ENCODE measurements around the gene BACH1.

BACH1 gene

DNA sequence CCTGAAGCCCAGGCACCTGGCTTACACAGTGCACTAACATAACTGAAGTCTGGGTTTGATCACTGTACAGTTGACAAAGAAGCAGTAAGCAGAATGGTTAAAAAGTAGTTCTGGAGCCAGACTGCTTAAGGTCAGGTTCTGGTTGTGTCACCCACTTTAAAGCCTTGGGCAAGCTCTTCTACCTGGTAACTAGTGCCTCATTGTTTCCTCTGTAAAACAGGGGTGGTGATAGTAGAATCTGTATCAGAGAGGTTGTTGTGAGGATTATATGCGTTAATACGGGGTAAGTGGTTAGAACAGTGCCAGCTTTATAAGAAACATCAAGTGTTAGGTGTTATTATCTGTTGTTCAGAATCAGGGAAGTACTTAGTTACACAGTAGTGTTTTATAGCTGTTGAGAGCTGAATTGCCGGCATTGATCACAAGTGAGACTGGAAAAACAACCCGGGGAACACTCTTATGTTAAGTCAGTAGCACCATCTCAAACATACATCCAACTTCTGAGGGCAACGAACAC is 3.7 kb downstream of the BACH1 start:
- H2AK5ac ChIP-seq (ENCODE audit: low read length) = no peak overlapping the region

DNA sequence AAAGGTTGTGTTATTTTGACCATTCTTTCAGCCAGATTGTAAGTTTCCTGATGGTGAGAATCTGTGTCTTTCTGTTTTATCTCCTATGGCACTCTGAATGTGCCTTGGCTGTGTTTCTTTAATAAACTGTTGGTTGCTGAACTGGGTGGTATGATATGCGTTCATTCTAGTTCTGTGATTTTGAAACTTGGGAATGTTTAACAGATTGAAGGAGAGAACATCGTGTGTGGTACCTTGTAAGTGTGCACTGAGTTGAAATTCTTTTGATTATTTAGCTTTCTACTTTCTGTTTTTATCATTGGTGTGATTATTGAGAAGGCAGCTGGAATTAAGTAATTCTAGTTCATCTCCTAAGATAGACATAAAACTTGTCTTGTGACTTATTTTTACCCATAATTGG is 4.6 kb downstream of the BACH1 start:
- Histone ChIP-seq H4K91ac (ENCODE audit: low read depth, low read length) (no peak overlapping the region), H3K27me3 (ENCODE audit: insufficient read depth, low read length) (no peaks in the 10 kb centered on the region), H3K23ac (ENCODE audit: low read length) (no peak overlapping the region), H3K18ac (ENCODE audit: low read length) (no peak overlapping the region), H3K4ac (ENCODE audit: low read depth, low read length) (peak overlapping the region; percentile 66), H3K4me3 (ENCODE audit: low read depth, low read length) (no peak overlapping the region), H3K79me1 (ENCODE audit: low read length) (peaks cover 10% of the 10 kb centered on the region), H3K9ac (ENCODE audit: low read length) (no peak overlapping the region), H3K27ac (ENCODE audit: low read depth, low read length) (no peak overlapping the region), H2AFZ (ENCODE audit: insufficient read depth, low read length, poor library complexity) (no peak overlapping the region), H4K12ac (ENCODE audit: low read depth, low read length) (no peak overlapping the region), H2BK120ac (ENCODE audit: insufficient read depth, low read length, poor library complexity) (no peak overlapping the region), H3K9me3 (ENCODE audit: insufficient read depth, low read depth, low read length) (peaks cover 2% of the 10 kb centered on the region), H3K4me2 (ENCODE audit: low read length) (no peak overlapping the region), H4K8ac (ENCODE audit: low read depth, low read length) (no peak overlapping the region), H2AK5ac (ENCODE audit: low read length) (no peak overlapping the region), H2BK5ac (ENCODE audit: low read depth, low read length, poor library complexity) (no peak overlapping the region), H3K79me2 (ENCODE audit: control insufficient read depth, insufficient read depth, low read length, poor library complexity) (peaks cover 14% of the 10 kb centered on the region), H2BK12ac (ENCODE audit: low read length) (no peak overlapping the region), H3K36me3 (ENCODE audit: control insufficient read depth in 1 of 2, insufficient read depth in 2 of 2, low read length in 2 of 2) (peaks cover 0 to 2% of the 10 kb centered on the region in 2 experiments), H3K4me1 (ENCODE audit: control insufficient read depth in 1 of 2, insufficient read depth in 2 of 2, low read length in 2 of 2) (peaks cover 5 to 9% of the 10 kb centered on the region in 2 experiments), H3K14ac (ENCODE audit: low read length) (no peak overlapping the region)
- WGBS (ENCODE audit: extremely low coverage, insufficient coverage, insufficient read length) = no CpG with 5 or more reads among the region's 2 CpGs
- DNase-seq = no peak

More for the DNA sequence above, 3.7 kb downstream of the BACH1 start:
- Histone ChIP-seq H2BK12ac (ENCODE audit: low read length) (no peak overlapping the region), H4K12ac (ENCODE audit: low read depth, low read length) (no peak overlapping the region), H3K79me2 (ENCODE audit: control insufficient read depth, insufficient read depth, low read length, poor library complexity) (peaks cover 16% of the 10 kb centered on the region), H3K9ac (ENCODE audit: low read length) (no peak overlapping the region), H2BK5ac (ENCODE audit: low read depth, low read length, poor library complexity) (no peak overlapping the region), H3K9me3 (ENCODE audit: insufficient read depth, low read depth, low read length) (peaks cover 2% of the 10 kb centered on the region), H3K27me3 (ENCODE audit: insufficient read depth, low read length) (no peaks in the 10 kb centered on the region), H3K18ac (ENCODE audit: low read length) (no peak overlapping the region), H2BK120ac (ENCODE audit: insufficient read depth, low read length, poor library complexity) (no peak overlapping the region), H4K8ac (ENCODE audit: low read depth, low read length) (no peak overlapping the region), H3K4me3 (ENCODE audit: low read depth, low read length) (no peak overlapping the region), H3K27ac (ENCODE audit: low read depth, low read length) (peak overlapping the region; percentile 31), H3K79me1 (ENCODE audit: low read length) (peaks cover 12% of the 10 kb centered on the region), H3K23ac (ENCODE audit: low read length) (no peak overlapping the region), H3K14ac (ENCODE audit: low read length) (no peak overlapping the region), H3K4me1 (ENCODE audit: control insufficient read depth in 1 of 2, insufficient read depth in 2 of 2, low read length in 2 of 2) (peaks cover 11 to 12% of the 10 kb centered on the region in 2 experiments), H3K36me3 (ENCODE audit: control insufficient read depth in 1 of 2, insufficient read depth in 2 of 2, low read length in 2 of 2) (peaks cover 0 to 2% of the 10 kb centered on the region in 2 experiments), H2AFZ (ENCODE audit: insufficient read depth, low read length, poor library complexity) (no peak overlapping the region), H4K91ac (ENCODE audit: low read depth, low read length) (no peak overlapping the region), H3K4ac (ENCODE audit: low read depth, low read length) (no peak overlapping the region), H3K4me2 (ENCODE audit: low read length) (peak overlapping the region; percentile 32)
- DNase-seq = no peak
- WGBS (ENCODE audit: extremely low coverage, insufficient coverage, insufficient read length) = no CpG with 5 or more reads among the region's 5 CpGs

DNA sequence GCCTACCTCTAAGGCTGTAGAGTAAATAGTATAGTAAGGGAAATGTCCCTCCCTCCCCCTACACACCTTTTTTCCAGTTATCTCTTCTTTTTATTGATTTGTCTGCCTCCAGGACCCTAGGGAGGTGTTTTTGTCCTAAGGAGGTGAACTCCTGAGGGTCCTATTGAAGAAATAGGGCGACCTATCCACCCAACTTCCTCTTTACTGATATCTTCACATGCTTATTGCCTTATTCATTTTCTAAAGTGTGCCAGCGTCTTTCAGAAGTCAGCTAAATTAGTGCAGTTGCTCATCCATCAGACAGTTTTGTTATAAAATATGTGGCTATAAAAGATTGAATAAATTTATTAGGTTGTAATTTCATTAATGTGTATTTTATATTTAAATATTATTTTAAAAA is 5.9 kb downstream of the BACH1 start:
- peaks cover 12% of the 10 kb centered on the region for H3K79me2 ChIP-seq (ENCODE audit: control insufficient read depth, insufficient read depth, low read length, poor library complexity)
- peaks cover 3% of the 10 kb centered on the region for H3K79me1 ChIP-seq (ENCODE audit: low read length)
- no peak overlapping the region for H3K14ac ChIP-seq (ENCODE audit: low read length)
- no peak overlapping the region for H2AFZ ChIP-seq (ENCODE audit: insufficient read depth, low read length, poor library complexity)
- H2AK5ac ChIP-seq (ENCODE audit: low read length) = no peak overlapping the region
- H3K23ac ChIP-seq (ENCODE audit: low read length) = no peak overlapping the region
- H3K27ac ChIP-seq (ENCODE audit: low read depth, low read length) = no peak overlapping the region
- H2BK5ac ChIP-seq (ENCODE audit: low read depth, low read length, poor library complexity) = no peak overlapping the region
- WGBS (ENCODE audit: extremely low coverage, insufficient coverage, insufficient read length) = no CpG with 5 or more reads among the region's 2 CpGs
- no peaks in the 10 kb centered on the region for H3K27me3 ChIP-seq (ENCODE audit: insufficient read depth, low read length)
- no peak overlapping the region for H4K91ac ChIP-seq (ENCODE audit: low read depth, low read length)
- H3K4me2 ChIP-seq (ENCODE audit: low read length) = no peak overlapping the region
- H3K9ac ChIP-seq (ENCODE audit: low read length) = no peak overlapping the region
- no peak overlapping the region for H3K4me3 ChIP-seq (ENCODE audit: low read depth, low read length)
- no peak overlapping the region for H2BK120ac ChIP-seq (ENCODE audit: insufficient read depth, low read length, poor library complexity)
- peaks cover 0 to 2% of the 10 kb centered on the region in 2 experiments for H3K36me3 ChIP-seq (ENCODE audit: control insufficient read depth in 1 of 2, insufficient read depth in 2 of 2, low read length in 2 of 2)
- H4K12ac ChIP-seq (ENCODE audit: low read depth, low read length) = no peak overlapping the region
- H3K18ac ChIP-seq (ENCODE audit: low read length) = no peak overlapping the region
- peak overlapping the region; percentile 75 for H3K4ac ChIP-seq (ENCODE audit: low read depth, low read length)
- DNase-seq = no peak
- H2BK12ac ChIP-seq (ENCODE audit: low read length) = no peak overlapping the region
- H3K9me3 ChIP-seq (ENCODE audit: insufficient read depth, low read depth, low read length) = peaks cover 2% of the 10 kb centered on the region
- peaks cover 5 to 8% of the 10 kb centered on the region in 2 experiments for H3K4me1 ChIP-seq (ENCODE audit: control insufficient read depth in 1 of 2, insufficient read depth in 2 of 2, low read length in 2 of 2)
- H4K8ac ChIP-seq (ENCODE audit: low read depth, low read length) = no peak overlapping the region

- peaks cover 2% of the 10 kb centered on the region for H3K9me3 ChIP-seq (ENCODE audit: insufficient read depth, low read depth, low read length)
- peak overlapping the region; percentile 84 for H3K4ac ChIP-seq (ENCODE audit: low read depth, low read length)
- H3K79me2 ChIP-seq (ENCODE audit: control insufficient read depth, insufficient read depth, low read length, poor library complexity) = peaks cover 8% of the 10 kb centered on the region
- no peak overlapping the region for H3K23ac ChIP-seq (ENCODE audit: low read length)
- no peak overlapping the region for H2BK5ac ChIP-seq (ENCODE audit: low read depth, low read length, poor library complexity)
- no peak overlapping the region for H3K14ac ChIP-seq (ENCODE audit: low read length)
- H3K18ac ChIP-seq (ENCODE audit: low read length) = no peak overlapping the region
- H2AFZ ChIP-seq (ENCODE audit: insufficient read depth, low read length, poor library complexity) = no peak overlapping the region
- no peak overlapping the region for H3K9ac ChIP-seq (ENCODE audit: low read length)
- no peak overlapping the region for H2BK12ac ChIP-seq (ENCODE audit: low read length)
- H3K4me3 ChIP-seq (ENCODE audit: low read depth, low read length) = no peak overlapping the region
- no peak overlapping the region for H4K12ac ChIP-seq (ENCODE audit: low read depth, low read length)
- no peak overlapping the region for H3K27ac ChIP-seq (ENCODE audit: low read depth, low read length)
- H2AK5ac ChIP-seq (ENCODE audit: low read length) = no peak overlapping the region
- H4K8ac ChIP-seq (ENCODE audit: low read depth, low read length) = no peak overlapping the region
- peaks cover 0 to 2% of the 10 kb centered on the region in 2 experiments for H3K36me3 ChIP-seq (ENCODE audit: control insufficient read depth in 1 of 2, insufficient read depth in 2 of 2, low read length in 2 of 2)
- DNase-seq = no peak
- no peaks in the 10 kb centered on the region for H3K79me1 ChIP-seq (ENCODE audit: low read length)
- H3K4me2 ChIP-seq (ENCODE audit: low read length) = no peak overlapping the region
- no peak overlapping the region for H2BK120ac ChIP-seq (ENCODE audit: insufficient read depth, low read length, poor library complexity)
- peaks cover 5 to 8% of the 10 kb centered on the region in 2 experiments for H3K4me1 ChIP-seq (ENCODE audit: control insufficient read depth in 1 of 2, insufficient read depth in 2 of 2, low read length in 2 of 2)
- no peak overlapping the region for H4K91ac ChIP-seq (ENCODE audit: low read depth, low read length)
- WGBS (ENCODE audit: extremely low coverage, insufficient coverage, insufficient read length) = no CpG with 5 or more reads among the region's 3 CpGs
- H3K27me3 ChIP-seq (ENCODE audit: insufficient read depth, low read length) = no peaks in the 10 kb centered on the region
Observed at GRCh38 chr21:29305068-29305467, 6.3 kb downstream of the BACH1 start.

All from trophoblast cell (in vitro differentiated cells and primary cell).